Activated CD4-positive, alpha-beta memory T cell treated with anti-CD3 and anti-CD28 coated beads, Interleukin-2, amount 10 ng/mL, durations not matched to agents 7 days and 5 days (primary cell): Measurements from ENCODE around the gene SPINK1. TPM values are rescaled to one million over a fixed set of nuclear protein-coding genes. Genes with fewer than 3 reads are reported as not detected.
"Not testable (repeated sequence)": the region's sequence is repeated elsewhere in the genome, so short reads cannot be mapped to it uniquely, and the experiment has no call there.

Source experiments
- CTCF ChIA-PET: fragments of 350-600 bp; sonication (Branson Sonifier 250); formaldehyde crosslinking; loops from one replicate; lab custom pipeline; 2021; ENCODE audit warnings: antibody characterized with exemption, inconsistent platforms; lab: Charles Lee
- POLR2A ChIA-PET: fragments of 350-600 bp; sonication (Branson Sonifier 250); formaldehyde crosslinking; loops from one replicate; lab custom pipeline; 2021; ENCODE audit warnings: antibody characterized with exemption; lab: Charles Lee
- DNase-seq: peaks from one replicate; pipeline ENCODE4 v3.0.0-alpha.2; 2020
- H3K27ac Mint-ChIP-seq: one replicate; pipeline ENCODE4 v1.8.0; 2021; ENCODE audit warnings: mild to moderate bottlenecking, mixed read lengths
- H3K27me3 Mint-ChIP-seq: one replicate; pipeline ENCODE4 v1.8.0; 2021; ENCODE audit warnings: mixed read lengths
- H3K36me3 Mint-ChIP-seq: one replicate; pipeline ENCODE4 v1.8.0; 2021; ENCODE audit warnings: low read depth, mixed read lengths
- H3K4me1 Mint-ChIP-seq: one replicate; pipeline ENCODE4 v1.8.0; 2021; ENCODE audit warnings: mixed read lengths
- H3K4me3 Mint-ChIP-seq: one replicate; pipeline ENCODE4 v1.8.0; 2021; ENCODE audit warnings: mild to moderate bottlenecking, mixed read lengths
- H3K9me3 Mint-ChIP-seq: one replicate; pipeline ENCODE4 v1.8.0; 2021; ENCODE audit warnings: mixed read lengths
- total RNA-seq, 2 experiments: library from RNA; stranded (reverse); gene quantifications; one replicate each; pipeline ENCODE4 v1.2.3, GENCODE V29; 2021

SPINK1 gene
- total RNA-seq, 2 experiments from 2014 or later: not detected

DNA sequence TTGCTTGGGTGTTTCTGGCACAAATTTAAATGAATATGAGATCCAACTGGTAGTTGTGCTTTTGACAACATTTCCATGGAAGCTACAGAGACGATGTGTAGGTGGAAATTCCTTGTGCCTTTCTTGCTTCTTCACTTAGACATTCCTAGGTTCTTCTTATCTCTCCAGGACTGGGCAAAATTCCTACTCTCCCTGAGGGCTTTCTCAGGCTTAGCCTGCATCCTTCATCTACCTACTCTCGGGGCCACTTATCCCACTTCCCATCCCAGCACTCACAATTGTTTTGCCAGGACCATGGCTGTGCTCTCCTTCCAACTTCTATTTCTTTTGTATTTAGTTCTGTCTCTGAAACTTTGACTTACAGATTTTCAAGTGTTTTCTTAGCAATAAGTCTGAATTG lies 17.8 kb upstream of the SPINK1 start:
- POLR2A ChIA-PET: no interaction called here
- Mint-ChIP-seq H3K4me3 (no peak overlapping the region), H3K27me3 (peaks cover 4% of the 10 kb centered on the region), H3K36me3 (no peaks in the 10 kb centered on the region), H3K9me3 (no peaks in the 10 kb centered on the region), H3K27ac (no peak overlapping the region), H3K4me1 (no peaks in the 10 kb centered on the region)
- CTCF ChIA-PET: no interaction called here
- no peak for DNase-seq

DNA sequence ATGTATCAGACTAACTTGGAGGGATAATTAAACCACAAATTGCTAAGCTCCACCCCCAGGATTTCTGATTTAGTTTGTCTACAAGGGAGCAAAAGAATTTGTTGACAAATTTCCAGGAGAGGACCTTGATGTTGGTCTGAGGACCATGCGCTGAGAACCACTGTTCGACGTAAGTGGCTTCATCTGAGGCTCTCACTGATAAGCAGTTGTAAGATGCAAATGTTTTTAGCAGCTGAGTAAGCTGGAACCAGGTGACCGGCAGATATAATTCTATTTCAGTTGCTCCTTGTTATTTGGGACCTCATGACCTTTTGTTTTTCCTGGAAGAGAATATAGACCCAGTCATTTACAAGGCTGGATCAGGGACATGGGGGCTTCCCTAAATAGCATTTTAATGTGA lies 14.1 kb upstream of the SPINK1 start:
- Mint-ChIP-seq H3K9me3 (no peaks in the 10 kb centered on the region), H3K4me1 (no peaks in the 10 kb centered on the region), H3K27me3 (no peaks in the 10 kb centered on the region), H3K36me3 (no peaks in the 10 kb centered on the region), H3K4me3 (no peak overlapping the region), H3K27ac (no peak overlapping the region)
- ChIA-PET POLR2A (no interaction called here), CTCF (no interaction called here)
- no peak for DNase-seq

DNA sequence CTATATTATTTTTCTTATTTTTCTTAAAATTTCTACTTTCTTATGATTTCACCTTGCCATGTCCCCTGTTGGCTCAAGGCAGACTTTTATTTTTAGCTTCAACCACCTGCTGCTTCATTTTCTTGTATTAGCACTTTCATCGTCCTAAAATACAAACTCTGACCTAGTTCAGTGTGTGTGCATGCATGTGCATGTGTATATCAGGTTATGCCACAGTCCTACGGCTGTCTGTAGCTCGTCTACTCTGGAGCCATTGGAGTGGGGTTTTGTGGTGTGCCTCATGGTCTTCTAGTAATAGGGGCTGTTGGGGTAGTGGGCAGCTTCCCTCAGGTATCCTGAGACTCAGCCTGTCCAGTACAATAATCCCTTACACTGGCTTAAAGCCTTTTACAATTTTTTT lies 13.4 kb upstream of the SPINK1 start:
- no peaks in the 10 kb centered on the region for H3K27me3 Mint-ChIP-seq

DNA sequence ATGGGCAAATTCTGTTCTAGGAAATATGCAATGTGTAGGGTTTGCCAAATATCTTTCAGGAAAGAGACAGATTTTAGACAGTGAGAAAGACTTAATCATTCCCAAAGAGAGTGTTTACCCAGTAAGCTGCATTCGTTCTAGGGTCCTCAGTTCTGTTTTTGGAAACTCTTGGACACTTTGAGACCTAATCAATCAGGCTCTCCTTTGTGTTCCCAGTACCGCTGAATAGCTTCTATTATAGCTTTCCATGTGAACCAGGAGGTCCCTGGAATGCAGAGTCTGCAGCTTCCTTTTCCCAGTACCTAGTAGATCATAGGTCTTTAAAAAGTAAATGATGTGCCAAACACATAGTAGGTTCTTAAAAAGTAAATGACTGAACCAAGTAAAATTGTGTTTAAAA lies 11.4 kb upstream of the SPINK1 start:
- Mint-ChIP-seq H3K9me3 (no peaks in the 10 kb centered on the region), H3K36me3 (no peaks in the 10 kb centered on the region)
- POLR2A ChIA-PET: no interaction called here

More for the DNA sequence above, 13.4 kb upstream of the SPINK1 start:
- Mint-ChIP-seq H3K36me3 (no peaks in the 10 kb centered on the region), H3K9me3 (no peaks in the 10 kb centered on the region), H3K4me1 (no peaks in the 10 kb centered on the region), H3K27ac (no peak overlapping the region), H3K4me3 (no peak overlapping the region)
- ChIA-PET POLR2A (no interaction called here), CTCF (no interaction called here)
- DNase-seq: no peak

DNA sequence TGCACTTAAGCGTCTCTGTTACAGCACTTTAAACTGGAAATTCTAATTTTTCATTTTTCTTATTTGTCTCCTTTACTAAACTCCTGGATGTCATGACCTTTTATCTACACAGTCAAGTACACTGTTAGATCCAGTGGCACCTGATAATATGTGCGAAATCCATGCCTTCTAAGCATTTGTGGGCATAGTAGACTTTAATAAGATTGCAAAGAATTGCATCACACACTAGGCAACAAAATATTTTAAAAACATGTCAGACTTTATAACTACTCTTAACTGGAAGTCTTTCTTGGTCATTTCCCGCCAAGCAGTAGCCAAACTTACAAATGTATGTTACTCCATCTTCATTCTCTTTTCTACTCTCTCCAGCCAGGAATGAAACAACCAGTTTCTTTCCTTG lies 5.0 kb upstream of the SPINK1 start:
- Mint-ChIP-seq H3K9me3 (no peaks in the 10 kb centered on the region), H3K27ac (no peak overlapping the region), H3K4me3 (no peak overlapping the region), H3K27me3 (no peaks in the 10 kb centered on the region), H3K4me1 (no peaks in the 10 kb centered on the region), H3K36me3 (no peaks in the 10 kb centered on the region)
- DNase-seq: no peak
- ChIA-PET POLR2A (no interaction called here), CTCF (no interaction called here)

More for the DNA sequence above, 11.4 kb upstream of the SPINK1 start:
- no peak for DNase-seq
- CTCF ChIA-PET: no interaction called here
- H3K4me3 Mint-ChIP-seq: no peak overlapping the region
- H3K27me3 Mint-ChIP-seq: no peaks in the 10 kb centered on the region
- no peaks in the 10 kb centered on the region for H3K4me1 Mint-ChIP-seq
- no peak overlapping the region for H3K27ac Mint-ChIP-seq

DNA sequence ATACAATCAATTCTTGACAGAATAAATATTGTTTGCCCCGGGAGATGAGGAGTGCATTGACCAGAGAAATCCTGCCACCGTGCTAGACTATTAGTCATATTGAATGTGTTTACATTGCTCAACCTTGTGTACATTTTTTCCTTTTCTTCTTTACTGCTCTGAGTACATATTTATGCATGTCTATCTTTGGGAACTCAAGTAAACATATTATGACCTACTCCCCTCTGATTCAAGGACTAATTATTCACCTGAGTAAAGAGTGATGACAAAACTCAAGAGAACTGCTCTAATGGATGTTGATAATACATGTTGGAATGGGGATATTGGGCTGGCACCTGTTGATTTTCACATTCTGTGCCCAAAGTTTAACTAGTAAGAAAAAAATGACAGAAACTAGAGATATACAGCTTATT lies 3.9 kb upstream of the SPINK1 start:
- H3K36me3 Mint-ChIP-seq: no peaks in the 10 kb centered on the region
- H3K27ac Mint-ChIP-seq: no peak overlapping the region
- H3K27me3 Mint-ChIP-seq: no peaks in the 10 kb centered on the region
- H3K9me3 Mint-ChIP-seq: no peaks in the 10 kb centered on the region
- no peaks in the 10 kb centered on the region for H3K4me1 Mint-ChIP-seq
- no peak overlapping the region for H3K4me3 Mint-ChIP-seq
- no peak for DNase-seq
- POLR2A ChIA-PET: no interaction called here
- CTCF ChIA-PET: no interaction called here

DNA sequence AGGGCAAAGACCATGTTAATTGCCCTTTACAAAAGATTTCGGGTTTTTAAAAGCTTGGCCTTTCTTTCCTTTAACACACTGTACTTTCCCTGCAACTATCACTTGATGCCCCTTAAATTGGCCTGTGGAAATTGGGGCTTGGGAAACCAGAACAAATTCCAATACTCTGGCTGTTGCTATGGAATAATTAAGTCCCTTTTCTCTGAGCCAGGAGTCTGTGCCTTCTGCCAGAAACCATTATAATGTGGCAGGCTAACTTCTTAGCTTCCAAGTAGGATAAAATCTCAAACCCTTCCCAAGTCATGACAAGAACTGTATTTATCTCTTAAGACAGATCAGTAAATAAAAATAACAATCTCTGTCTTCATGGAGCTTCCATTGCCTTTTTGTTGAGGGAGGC lies 1.1 kb upstream of the SPINK1 start:
- no peak overlapping the region for H3K4me3 Mint-ChIP-seq
- no peak overlapping the region for H3K27ac Mint-ChIP-seq
- no peaks in the 10 kb centered on the region for H3K4me1 Mint-ChIP-seq
- DNase-seq: no peak
- ChIA-PET CTCF (no interaction called here), POLR2A (no interaction called here)
- H3K9me3 Mint-ChIP-seq: no peaks in the 10 kb centered on the region
- no peaks in the 10 kb centered on the region for H3K36me3 Mint-ChIP-seq
- no peaks in the 10 kb centered on the region for H3K27me3 Mint-ChIP-seq

DNA sequence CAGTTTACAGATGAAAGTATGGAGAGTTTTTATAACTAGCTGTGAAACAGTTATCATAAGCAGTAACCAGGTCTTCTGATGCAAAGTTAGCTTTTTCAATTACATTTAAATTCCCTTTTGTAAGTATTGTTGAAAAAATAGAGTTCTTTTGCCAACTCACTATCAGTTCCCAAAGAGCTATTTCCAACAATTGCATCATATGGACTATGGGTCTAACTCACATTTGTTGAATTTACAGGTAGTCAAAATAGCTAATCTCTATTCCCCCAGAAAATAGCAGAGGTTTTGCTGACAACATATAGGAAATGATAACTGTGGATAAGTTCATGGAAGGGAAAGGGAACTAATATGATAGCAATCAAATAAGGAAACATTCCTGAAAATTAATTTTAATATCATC lies 1.4 kb downstream of the SPINK1 start:
- Mint-ChIP-seq H3K4me1 (no peaks in the 10 kb centered on the region), H3K36me3 (no peaks in the 10 kb centered on the region), H3K4me3 (no peak overlapping the region), H3K27ac (no peak overlapping the region), H3K9me3 (no peaks in the 10 kb centered on the region), H3K27me3 (no peaks in the 10 kb centered on the region)
- DNase-seq: no peak
- ChIA-PET CTCF (no interaction called here), POLR2A (no interaction called here)

DNA sequence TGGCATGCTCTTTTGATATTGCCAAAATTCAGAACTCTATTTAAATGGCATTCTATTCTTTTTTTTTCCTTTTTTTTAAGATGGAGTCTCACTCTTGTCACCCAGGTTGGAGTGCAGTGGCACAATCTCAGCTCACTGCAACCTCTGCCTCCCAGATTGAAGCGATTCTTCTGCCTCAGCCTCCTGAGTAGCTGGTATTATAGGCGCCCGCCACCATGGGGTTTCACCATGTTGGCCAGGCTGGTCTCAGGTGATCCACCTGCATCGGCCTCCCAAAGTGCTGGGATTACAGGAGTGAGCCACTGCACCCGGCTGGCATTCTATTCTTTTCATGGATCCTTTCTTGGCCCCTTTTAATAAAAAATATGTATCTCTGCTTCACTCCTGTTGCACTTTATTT lies 4.5 kb downstream of the SPINK1 start:
- H3K4me3 Mint-ChIP-seq, DNase-seq, H3K27ac Mint-ChIP-seq, H3K27me3 Mint-ChIP-seq, CTCF ChIA-PET, H3K9me3 Mint-ChIP-seq, POLR2A ChIA-PET, H3K36me3 Mint-ChIP-seq, H3K4me1 Mint-ChIP-seq: not testable (repeated sequence)

DNA sequence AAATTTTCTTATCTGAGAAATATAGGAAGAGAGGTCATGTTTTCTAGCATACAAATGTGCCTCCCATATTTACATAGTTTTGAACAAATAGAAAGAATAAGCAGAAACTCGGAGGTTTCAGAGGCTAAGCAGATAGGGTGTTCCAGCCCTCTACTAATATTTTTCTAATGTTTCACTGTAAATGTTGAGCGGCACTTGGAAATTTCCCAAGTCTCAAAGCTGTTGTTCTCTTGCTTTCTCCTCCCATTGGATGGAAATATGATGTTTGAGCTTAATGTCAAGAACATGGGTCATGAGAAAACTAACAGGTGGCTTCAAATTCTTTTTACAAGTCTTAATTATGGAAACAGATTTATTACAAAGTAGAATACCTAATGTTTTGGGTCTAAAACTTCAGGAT lies 5.1 kb downstream of the SPINK1 start:
- no peak for DNase-seq
- H3K27me3 Mint-ChIP-seq: no peaks in the 10 kb centered on the region
- H3K27ac Mint-ChIP-seq: no peak overlapping the region
- H3K4me1 Mint-ChIP-seq: no peaks in the 10 kb centered on the region
- no peaks in the 10 kb centered on the region for H3K36me3 Mint-ChIP-seq
- POLR2A ChIA-PET: no interaction called here
- CTCF ChIA-PET: no interaction called here
- H3K4me3 Mint-ChIP-seq: no peak overlapping the region
- no peaks in the 10 kb centered on the region for H3K9me3 Mint-ChIP-seq

DNA sequence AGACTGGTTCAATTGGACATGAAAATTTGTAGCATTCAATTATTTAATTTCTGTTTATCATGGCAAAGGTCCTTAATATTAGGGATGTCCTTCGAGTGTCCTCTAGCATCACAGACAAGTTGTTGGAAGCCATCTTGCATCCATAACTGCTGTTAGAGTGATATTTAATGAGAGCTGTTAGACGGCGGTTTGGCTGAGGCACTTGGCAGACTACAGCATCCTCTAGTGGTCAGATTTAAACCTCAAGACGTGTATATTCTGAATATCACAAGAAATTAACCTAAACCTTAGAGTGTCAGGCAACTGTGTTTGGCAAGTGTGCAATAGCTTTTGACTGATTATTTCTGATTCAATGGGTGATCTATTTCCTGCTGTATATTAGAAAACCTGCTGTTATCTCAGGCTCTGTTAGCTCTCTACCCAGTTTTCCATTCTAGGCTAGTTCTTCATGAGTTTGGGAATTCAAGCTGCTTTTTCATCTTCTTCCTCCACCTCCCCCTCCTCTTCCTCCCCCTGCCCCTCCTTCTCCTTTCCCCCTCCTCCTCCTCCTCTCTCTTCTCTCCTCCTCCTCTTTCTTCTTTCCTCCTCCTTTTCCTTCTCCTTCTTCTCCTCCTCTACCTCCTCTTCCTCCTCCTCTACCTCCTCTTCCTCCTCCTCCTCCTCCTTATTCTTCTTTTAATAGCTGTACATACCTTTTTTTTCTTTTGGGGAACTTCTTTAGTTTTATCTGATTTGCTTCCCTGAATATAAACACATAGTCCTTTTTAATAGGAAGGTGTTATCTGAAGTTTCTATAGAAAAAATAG lies 8.6 kb downstream of the SPINK1 start:
- no peaks in the 10 kb centered on the region for H3K36me3 Mint-ChIP-seq
- no peaks in the 10 kb centered on the region for H3K27me3 Mint-ChIP-seq
- H3K9me3 Mint-ChIP-seq: no peaks in the 10 kb centered on the region
- ChIA-PET POLR2A (no interaction called here), CTCF (interaction anchor here (0.6 to 1.5 kb wide), 8 partner anchors 10 to 634 kb away, joined by 3 to 18 read pairs (median 3); no protein-coding TSS in a partner anchor)
- H3K27ac Mint-ChIP-seq: no peak overlapping the region
- H3K4me3 Mint-ChIP-seq: no peak overlapping the region
- peak; percentile 28 for DNase-seq
- no peaks in the 10 kb centered on the region for H3K4me1 Mint-ChIP-seq

DNA sequence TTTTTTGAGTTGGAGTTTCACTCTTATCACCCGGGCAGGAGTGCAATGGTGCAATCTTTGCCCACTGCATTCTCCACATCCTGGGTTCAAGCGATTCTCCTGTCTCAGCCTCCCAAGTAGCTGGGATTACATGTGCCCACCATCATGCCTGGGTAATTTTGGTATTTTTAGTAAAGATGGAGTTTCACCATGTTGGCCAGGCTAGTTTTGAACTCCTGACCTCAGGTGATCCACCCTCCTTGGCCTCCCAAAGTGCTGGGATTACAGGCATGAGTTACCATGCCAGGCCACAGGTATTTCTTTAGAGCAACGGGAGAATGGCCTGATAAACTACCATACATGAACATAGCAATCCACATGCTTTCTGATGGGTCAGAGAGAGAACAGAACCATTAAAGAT lies 9.2 kb downstream of the SPINK1 start:
- H3K36me3 Mint-ChIP-seq, H3K4me1 Mint-ChIP-seq, H3K9me3 Mint-ChIP-seq, H3K4me3 Mint-ChIP-seq, POLR2A ChIA-PET, H3K27me3 Mint-ChIP-seq, DNase-seq, H3K27ac Mint-ChIP-seq: not testable (repeated sequence)
- CTCF ChIA-PET: interaction anchor here (0.6 to 1.5 kb wide), 7 partner anchors 9 to 633 kb away, joined by 3 to 18 read pairs (median 3); no protein-coding TSS in a partner anchor

DNA sequence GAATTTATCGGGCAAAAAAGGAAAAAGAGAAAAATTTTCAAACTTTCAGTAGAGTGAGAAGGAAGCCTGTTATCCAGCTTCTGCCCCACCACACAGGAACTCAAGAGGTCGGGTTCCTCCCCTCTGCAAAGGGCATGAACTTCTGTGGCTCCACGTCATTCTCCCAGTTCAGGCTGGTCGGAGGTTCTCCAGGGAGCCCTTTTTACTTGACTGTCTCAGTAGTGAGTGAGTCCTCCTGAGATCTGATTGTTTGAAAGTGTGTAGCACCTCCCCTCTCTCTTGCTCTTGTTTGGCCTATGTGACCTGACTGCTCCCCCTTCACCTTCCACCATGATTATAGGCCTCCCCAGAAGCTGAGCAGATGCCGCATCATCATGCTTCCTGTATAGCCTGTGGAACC lies 9.7 kb downstream of the SPINK1 start:
- Mint-ChIP-seq H3K4me1 (no peaks in the 10 kb centered on the region), H3K4me3 (no peak overlapping the region), H3K9me3 (no peaks in the 10 kb centered on the region), H3K27me3 (no peaks in the 10 kb centered on the region), H3K27ac (no peak overlapping the region), H3K36me3 (no peaks in the 10 kb centered on the region)
- CTCF ChIA-PET: no interaction called here
- POLR2A ChIA-PET: no interaction called here
- no peak for DNase-seq

DNA sequence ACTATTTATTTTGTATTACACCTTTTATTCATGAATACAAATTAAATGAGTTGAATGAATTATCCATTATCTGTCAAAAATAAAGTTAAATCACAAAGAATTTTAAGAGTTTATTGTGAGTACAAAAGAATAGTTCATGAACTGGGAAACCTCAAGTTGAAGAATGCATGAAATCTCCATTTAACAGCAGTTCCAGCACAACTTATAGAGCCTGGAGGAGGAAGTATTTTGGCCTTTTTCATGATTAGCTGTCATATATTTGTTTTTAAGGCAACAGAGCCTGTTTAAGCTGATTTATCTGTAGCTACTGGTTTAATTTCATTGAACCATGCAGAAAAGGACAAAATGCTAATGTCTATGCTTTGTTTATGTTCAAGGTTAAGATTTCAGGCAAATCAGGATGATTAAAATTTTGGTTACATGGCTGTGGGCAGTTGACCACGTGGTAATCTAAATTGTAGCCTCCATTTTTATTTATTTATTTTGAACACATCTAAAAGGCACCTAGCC lies 12.2 kb downstream of the SPINK1 start:
- Mint-ChIP-seq H3K36me3 (no peaks in the 10 kb centered on the region), H3K27ac (no peak overlapping the region), H3K9me3 (no peaks in the 10 kb centered on the region), H3K4me3 (no peak overlapping the region), H3K27me3 (no peaks in the 10 kb centered on the region), H3K4me1 (no peaks in the 10 kb centered on the region)
- POLR2A ChIA-PET: no interaction called here
- CTCF ChIA-PET: no interaction called here
- no peak for DNase-seq
